ENCODE results near the gene PMFBP1.

DNA sequence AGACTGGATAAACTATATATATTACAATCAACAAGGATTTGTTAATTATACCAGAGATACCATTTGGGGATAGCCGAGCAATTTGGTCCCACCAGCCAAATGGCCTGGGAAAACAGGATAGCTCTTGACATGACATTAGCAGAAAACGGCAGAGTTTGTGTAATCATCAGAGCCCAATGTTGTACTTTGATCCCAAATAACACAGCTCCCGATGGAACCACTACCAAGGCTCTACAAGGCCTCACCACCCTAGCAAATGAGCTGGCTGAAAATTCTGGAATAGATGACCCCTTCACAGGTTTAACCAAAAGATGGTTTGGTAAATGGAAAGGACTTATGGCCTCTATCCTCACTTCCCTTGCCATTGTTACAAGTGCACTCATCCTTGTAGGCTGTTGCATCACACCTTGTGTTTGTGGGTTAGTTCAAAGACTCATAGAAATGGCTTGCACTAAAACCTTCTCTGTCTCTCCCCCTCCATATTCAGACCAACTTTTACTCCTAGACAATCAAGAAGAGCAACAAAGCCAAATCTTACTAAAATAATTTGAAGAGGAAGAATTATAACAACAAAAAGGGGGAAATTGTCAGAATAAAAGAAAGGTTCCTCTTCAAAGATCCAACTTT lies 88.1 kb downstream of the PMFBP1 start:
- TF ChIP-seq, protein P1, sequence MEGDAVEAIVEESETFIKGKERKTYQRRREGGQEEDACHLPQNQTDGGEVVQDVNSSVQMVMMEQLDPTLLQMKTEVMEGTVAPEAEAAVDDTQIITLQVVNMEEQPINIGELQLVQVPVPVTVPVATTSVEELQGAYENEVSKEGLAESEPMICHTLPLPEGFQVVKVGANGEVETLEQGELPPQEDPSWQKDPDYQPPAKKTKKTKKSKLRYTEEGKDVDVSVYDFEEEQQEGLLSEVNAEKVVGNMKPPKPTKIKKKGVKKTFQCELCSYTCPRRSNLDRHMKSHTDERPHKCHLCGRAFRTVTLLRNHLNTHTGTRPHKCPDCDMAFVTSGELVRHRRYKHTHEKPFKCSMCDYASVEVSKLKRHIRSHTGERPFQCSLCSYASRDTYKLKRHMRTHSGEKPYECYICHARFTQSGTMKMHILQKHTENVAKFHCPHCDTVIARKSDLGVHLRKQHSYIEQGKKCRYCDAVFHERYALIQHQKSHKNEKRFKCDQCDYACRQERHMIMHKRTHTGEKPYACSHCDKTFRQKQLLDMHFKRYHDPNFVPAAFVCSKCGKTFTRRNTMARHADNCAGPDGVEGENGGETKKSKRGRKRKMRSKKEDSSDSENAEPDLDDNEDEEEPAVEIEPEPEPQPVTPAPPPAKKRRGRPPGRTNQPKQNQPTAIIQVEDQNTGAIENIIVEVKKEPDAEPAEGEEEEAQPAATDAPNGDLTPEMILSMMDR (IDR thresholded peaks at IDR 0.05), result no peak
- no peak for TF ChIP-seq POLR2A (IDR thresholded peaks at IDR 0.05)

All from heart left ventricle (tissue), 13 donors.